ENCODE data around the gene PLCH2. TPM values are rescaled to one million over a fixed set of nuclear protein-coding genes. Genes with fewer than 3 reads are reported as not detected.

PLCH2 gene
- 0.23 to 0.48 TPM (median 0.25 TPM) in 5 replicates for total RNA-seq (2022; extraction: Qiagen RNA extraction; ENCODE audit: low read depth)

GRCh38 chr1:2476061-2476999, at the start of gene PLCH2:
Gene PLCH2 (plus strand): TSS chr1:2476289. CDS start chr1:2476589, 300 bp downstream.

GRCh38 chr1:2525920-2526823, 50.1 kb downstream of the PLCH2 start, which contains the start of gene PANK4:
Gene PANK4 (minus strand): TSS chr1:2526596. CDS start chr1:2526587, 9 bp downstream.

GRCh38 chr1:2529784-2530512, 53.9 kb downstream of the PLCH2 start, which contains the start of gene HES5:
Gene HES5 (minus strand): TSS chr1:2530263. CDS start chr1:2530164, 99 bp downstream.

Other genes starting within 250 kb of the PLCH2 start
- 16.8 to 27.1 TPM (median 25.8 TPM) in 5 replicates for gene SKI, start 248.0 kb upstream of the PLCH2 start, total RNA-seq (2022; extraction: Qiagen RNA extraction; ENCODE audit: low read depth)
- 5.3 to 9.2 TPM (median 6.6 TPM) in 5 replicates for gene MORN1, start 84.7 kb upstream of the PLCH2 start, total RNA-seq (2022; extraction: Qiagen RNA extraction; ENCODE audit: low read depth)
- gene RER1, start 84.4 kb upstream of the PLCH2 start, total RNA-seq (2022; extraction: Qiagen RNA extraction; ENCODE audit: low read depth) = 109 to 128 TPM (median 121 TPM) in 5 replicates
- gene PEX10, start 63.7 kb upstream of the PLCH2 start, total RNA-seq (2022; extraction: Qiagen RNA extraction; ENCODE audit: low read depth) = 14.7 to 24.3 TPM (median 22.4 TPM) in 5 replicates
- gene PANK4, start 50.3 kb downstream of the PLCH2 start, total RNA-seq (2022; extraction: Qiagen RNA extraction; ENCODE audit: low read depth) = 8.7 to 14.4 TPM (median 10.6 TPM) in 5 replicates
- gene HES5, start 54.0 kb downstream of the PLCH2 start, total RNA-seq (2022; extraction: Qiagen RNA extraction; ENCODE audit: low read depth) = not detected in 5 replicates
- 0.21 to 0.67 TPM (median 0.30 TPM) in 4 of 5 replicates, not detected in the other for gene TNFRSF14, start 80.1 kb downstream of the PLCH2 start, total RNA-seq (2022; extraction: Qiagen RNA extraction; ENCODE audit: low read depth)
- 14.5 to 24.7 TPM (median 23.3 TPM) in 5 replicates for gene PRXL2B, start 110.5 kb downstream of the PLCH2 start, total RNA-seq (2022; extraction: Qiagen RNA extraction; ENCODE audit: low read depth)
- not detected in 5 replicates for gene MMEL1, start 156.7 kb downstream of the PLCH2 start, total RNA-seq (2022; extraction: Qiagen RNA extraction; ENCODE audit: low read depth)

Measured in A549 treated with ZK216348 at 1 μM for 4 hours (cell line).